ENCODE data around the gene ITGB2. TPM values are rescaled to one million over a fixed set of nuclear protein-coding genes. Genes with fewer than 3 reads are reported as not detected.

ITGB2 gene
- total RNA-seq, 4 donors from 2014 or later = 33.2 to 110 (median 44.0) TPM

DNA sequence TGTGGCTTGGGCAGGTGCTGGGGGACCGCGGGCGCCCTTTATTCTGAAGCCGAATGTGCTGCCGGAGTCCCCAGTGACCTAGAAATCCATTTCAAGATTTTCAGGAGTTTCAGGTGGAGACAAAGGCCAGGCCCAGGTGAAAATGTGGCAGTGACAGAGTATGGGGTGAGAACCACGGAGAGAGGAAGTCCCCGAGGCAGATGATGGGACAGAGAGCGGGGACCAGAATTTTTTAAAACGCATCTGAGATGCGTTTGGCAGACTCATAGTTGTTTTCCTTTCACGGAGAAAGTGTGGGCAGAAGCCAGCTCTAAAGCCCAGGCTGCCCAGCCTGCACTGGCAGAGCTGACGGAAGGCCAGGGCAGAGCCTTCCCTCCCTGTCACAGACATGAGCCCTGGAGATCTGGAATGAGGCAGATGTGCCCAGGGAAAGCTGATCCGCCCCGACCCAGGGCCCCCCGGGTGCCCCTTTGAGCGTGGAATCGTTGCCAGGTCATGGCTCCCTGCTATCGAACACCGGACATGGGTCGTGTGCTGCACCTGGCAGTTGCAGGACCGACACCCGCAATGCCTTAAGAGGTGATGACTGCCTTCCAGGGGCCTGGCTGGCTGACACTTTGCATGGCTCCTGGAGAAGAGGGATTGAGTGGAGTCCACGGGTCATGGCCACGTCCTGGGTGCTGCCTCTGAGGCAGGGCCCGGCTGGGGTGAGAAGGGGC, 12.7 kb upstream of the ITGB2 start:
- WGBS = 69% methylated on average over 20 of the region's 25 CpGs
- H3K4me3 ChIP-seq = peak overlapping the region in 2 of 4 donors; percentile 52 to 65
- no peak for DNase-seq (ENCODE audit: extremely low spot score)
- no peak for TF ChIP-seq POLR2AphosphoS5 (IDR thresholded peaks at IDR 0.05)
- TF ChIP-seq EP300 (IDR thresholded peaks at IDR 0.05) = no peak
- no peak for TF ChIP-seq POLR2A (IDR thresholded peaks at IDR 0.05; ENCODE audit: low read depth)
- TF ChIP-seq, protein P1, sequence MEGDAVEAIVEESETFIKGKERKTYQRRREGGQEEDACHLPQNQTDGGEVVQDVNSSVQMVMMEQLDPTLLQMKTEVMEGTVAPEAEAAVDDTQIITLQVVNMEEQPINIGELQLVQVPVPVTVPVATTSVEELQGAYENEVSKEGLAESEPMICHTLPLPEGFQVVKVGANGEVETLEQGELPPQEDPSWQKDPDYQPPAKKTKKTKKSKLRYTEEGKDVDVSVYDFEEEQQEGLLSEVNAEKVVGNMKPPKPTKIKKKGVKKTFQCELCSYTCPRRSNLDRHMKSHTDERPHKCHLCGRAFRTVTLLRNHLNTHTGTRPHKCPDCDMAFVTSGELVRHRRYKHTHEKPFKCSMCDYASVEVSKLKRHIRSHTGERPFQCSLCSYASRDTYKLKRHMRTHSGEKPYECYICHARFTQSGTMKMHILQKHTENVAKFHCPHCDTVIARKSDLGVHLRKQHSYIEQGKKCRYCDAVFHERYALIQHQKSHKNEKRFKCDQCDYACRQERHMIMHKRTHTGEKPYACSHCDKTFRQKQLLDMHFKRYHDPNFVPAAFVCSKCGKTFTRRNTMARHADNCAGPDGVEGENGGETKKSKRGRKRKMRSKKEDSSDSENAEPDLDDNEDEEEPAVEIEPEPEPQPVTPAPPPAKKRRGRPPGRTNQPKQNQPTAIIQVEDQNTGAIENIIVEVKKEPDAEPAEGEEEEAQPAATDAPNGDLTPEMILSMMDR (IDR thresholded peaks at IDR 0.05) = no peak
- no peaks in the 10 kb centered on the region for H3K36me3 ChIP-seq
- H3K4me1 ChIP-seq = peaks cover 24 to 35% (median 29%) of the 10 kb centered on the region in 4 donors
- intact Hi-C loops (cut with DNase I) = loop anchor here (5.0 kb wide), 3 partner anchors 41 to 131 kb away; partner anchors contain the start of genes SUMO3 and UBE2G2
- no peak overlapping the region for H3K27ac ChIP-seq (replicated peaks in 1 of 4)
- H3K9me3 ChIP-seq = no peaks in the 10 kb centered on the region
- peaks cover 4 to 65% (median 25%) of the 10 kb centered on the region in 4 donors for H3K27me3 ChIP-seq

DNA sequence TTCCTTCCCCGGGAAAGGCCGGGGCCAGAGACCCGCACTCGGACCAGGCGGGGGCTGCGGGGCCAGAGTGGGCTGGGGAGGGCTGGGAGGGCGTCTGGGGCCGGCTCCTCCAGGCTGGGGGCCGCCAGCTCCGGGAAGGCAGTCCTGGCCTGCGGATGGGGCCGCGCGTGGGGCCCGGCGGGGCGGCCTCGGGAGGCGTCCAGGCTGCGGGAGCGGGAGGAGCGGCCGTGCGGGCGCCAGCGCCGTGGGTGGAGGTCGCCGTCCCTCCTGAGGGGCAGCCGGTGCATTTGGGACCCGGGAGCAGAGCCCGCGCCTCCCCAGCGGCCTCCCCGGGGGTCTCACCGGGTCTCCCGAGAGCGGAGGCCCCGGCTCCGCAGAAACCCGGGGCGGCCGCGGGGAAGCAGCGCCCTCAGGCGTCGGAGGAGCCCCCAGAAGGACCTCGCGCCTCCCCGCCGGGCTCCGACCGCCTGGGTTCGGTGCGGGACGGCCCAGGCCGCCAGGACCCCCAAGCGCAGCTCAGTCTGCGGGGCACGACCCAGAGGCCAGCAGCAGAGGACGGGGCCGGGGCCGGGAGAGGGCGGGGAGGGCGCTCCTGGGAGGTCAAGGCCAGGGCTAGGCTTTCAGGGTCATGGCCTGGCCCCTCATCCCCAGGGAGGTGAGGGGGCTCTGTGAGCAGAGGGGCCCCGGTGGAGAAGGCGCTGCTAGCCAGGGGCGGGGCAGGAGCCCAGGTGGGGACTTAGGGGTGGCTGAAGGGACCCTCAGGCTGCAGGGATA, 11.9 kb upstream of the ITGB2 start:
- Histone ChIP-seq H3K9me3 (no peaks in the 10 kb centered on the region), H3K4me3 (peak overlapping the region; percentile 52 to 65 (median 62)), H3K27ac (replicated peaks in 1 of 4) (peak overlapping the region in 1 of 4 donors; percentile 29), H3K4me1 (peaks cover 24 to 43% (median 32%) of the 10 kb centered on the region in 4 donors), H3K36me3 (no peaks in the 10 kb centered on the region), H3K27me3 (peaks cover 4 to 73% (median 25%) of the 10 kb centered on the region in 4 donors)
- no peak for DNase-seq (ENCODE audit: extremely low spot score)
- intact Hi-C loops (cut with DNase I) = loop anchor here (5.0 kb wide), 3 partner anchors 40 to 130 kb away; partner anchors contain the start of genes SUMO3 and UBE2G2
- TF ChIP-seq, protein P1 (IDR thresholded peaks at IDR 0.05) = peak; percentile 63 to 79 (median 69)
- no peak for TF ChIP-seq POLR2AphosphoS5 (IDR thresholded peaks at IDR 0.05)
- 1% methylated on average over 44 of the region's 68 CpGs for WGBS

DNA sequence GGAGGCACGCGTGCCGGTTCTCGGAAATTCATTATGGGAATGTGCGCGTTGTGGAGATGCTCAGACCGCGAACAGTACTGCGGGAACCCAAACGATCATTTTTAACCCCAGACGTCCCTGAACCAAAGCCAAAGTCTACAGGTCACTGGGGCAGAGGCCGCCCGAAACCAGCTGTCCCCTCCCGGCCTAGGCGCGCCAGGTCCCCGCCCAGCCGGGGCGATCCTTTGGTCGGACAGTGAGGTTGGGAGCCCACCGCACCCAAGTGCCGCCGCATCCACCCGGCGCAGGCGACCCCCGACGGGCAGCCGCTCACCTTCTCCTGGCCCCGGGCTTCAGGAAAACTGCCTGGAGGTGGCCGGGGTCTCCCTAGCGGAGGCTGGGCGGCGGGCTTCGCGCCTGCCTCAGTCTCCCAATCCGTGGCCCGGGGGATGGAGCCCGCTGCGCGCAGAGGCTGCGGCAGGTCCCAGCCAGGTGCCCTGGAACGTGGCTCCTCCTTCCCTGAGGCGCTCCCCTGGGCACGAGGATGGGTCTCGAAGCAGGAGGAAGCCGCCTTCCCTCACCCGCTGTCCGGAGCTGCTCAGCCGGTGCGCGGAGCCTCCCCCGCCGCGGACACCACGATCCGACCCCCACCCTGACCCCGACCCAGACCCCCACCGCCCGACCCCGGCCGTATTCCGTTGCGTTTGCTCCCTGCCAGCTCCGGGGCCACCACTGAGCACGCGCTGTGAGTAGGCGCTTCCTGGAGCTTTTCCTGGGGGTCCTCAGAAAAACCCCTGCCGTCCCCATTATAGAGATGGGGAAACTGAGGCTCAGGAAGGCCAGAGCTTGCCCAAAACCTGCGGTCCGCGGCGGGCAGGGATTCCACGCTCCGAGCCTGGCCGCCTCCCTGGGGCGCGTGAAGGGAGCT, 11.1 kb upstream of the ITGB2 start:
- intact Hi-C loops (cut with DNase I) = loop anchor here (5.0 kb wide), 3 partner anchors 39 to 129 kb away; partner anchors contain the start of genes SUMO3 and UBE2G2
- under 1% methylated on average over 35 of the region's 78 CpGs for WGBS
- H3K27ac ChIP-seq (replicated peaks in 1 of 4) = peak overlapping the region in 3 of 4 donors; percentile 28 to 39 (median 29)
- peaks cover 24 to 51% (median 39%) of the 10 kb centered on the region in 4 donors for H3K4me1 ChIP-seq
- DNase-seq (ENCODE audit: extremely low spot score) = no peak
- TF ChIP-seq, protein P1 (IDR thresholded peaks at IDR 0.05) = no peak
- no peak for TF ChIP-seq POLR2AphosphoS5 (IDR thresholded peaks at IDR 0.05)
- TF ChIP-seq POLR2A (IDR thresholded peaks at IDR 0.05; ENCODE audit: low read depth) = no peak
- no peaks in the 10 kb centered on the region for H3K9me3 ChIP-seq
- peak overlapping the region; percentile 52 to 65 (median 62) for H3K4me3 ChIP-seq
- H3K27me3 ChIP-seq = peaks cover 4 to 81% (median 25%) of the 10 kb centered on the region in 4 donors
- no peaks in the 10 kb centered on the region for H3K36me3 ChIP-seq

DNA sequence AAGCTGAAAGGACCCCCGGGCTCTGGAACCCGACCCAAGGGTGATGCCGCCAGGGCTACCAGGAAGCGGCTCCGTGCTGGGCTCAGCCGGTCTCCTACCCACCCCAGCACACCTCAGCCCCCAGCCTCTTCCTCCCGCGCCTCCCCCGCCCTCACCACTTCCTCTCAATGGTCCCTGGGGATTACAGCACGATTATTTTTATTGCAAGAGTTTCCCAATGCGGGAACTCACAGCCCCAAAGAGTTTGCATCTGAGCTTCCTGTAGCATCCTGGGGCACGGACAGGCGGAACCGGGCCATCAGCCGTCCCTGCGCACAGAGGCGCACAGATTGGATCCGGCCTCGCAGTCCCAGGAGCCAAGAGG, 10.4 kb upstream of the ITGB2 start:
- Histone ChIP-seq H3K27ac (replicated peaks in 1 of 4) (peak overlapping the region in 2 of 4 donors; percentile 28 to 39), H3K27me3 (peaks cover 4 to 86% (median 25%) of the 10 kb centered on the region in 4 donors), H3K4me3 (peak overlapping the region; percentile 52 to 65 (median 62)), H3K36me3 (no peaks in the 10 kb centered on the region), H3K4me1 (peaks cover 24 to 57% (median 43%) of the 10 kb centered on the region in 4 donors), H3K9me3 (no peaks in the 10 kb centered on the region)
- WGBS = 13% methylated on average over 6 of the region's 19 CpGs
- TF ChIP-seq POLR2AphosphoS5 (IDR thresholded peaks at IDR 0.05) = no peak
- DNase-seq (ENCODE audit: extremely low spot score) = no peak
- intact Hi-C loops (cut with DNase I) = loop anchor here (5.0 kb wide), 3 partner anchors 39 to 129 kb away; partner anchors contain the start of genes SUMO3 and UBE2G2
